H1 (cell line): Measurements from ENCODE around the gene TMEM156.

Experiments used
- EP300 ChIP-seq, 2 experiments: IDR thresholded peaks; 1 replicate in 1 of 2; 2 replicates in 1 of 2; pipeline ENCODE4 v1.6.1; 2011 to 2012; ENCODE audit warnings: low read depth in 2 of 2, low read length in 2 of 2, mild to moderate bottlenecking in 2 of 2, borderline replicate concordance in 1 of 2, inconsistent platforms in 1 of 2, moderate library complexity in 1 of 2
- GABPA ChIP-seq: IDR thresholded peaks from 2 replicates; pipeline ENCODE4 v1.6.1; 2011; ENCODE audit warnings: mild to moderate bottlenecking, low read length, moderate library complexity, borderline replicate concordance; ENCODE audit not compliant: insufficient read depth
- GTF2F1 ChIP-seq: IDR thresholded peaks from 2 replicates; pipeline ENCODE4 v1.6.1; 2012; ENCODE audit warnings: low read depth, low read length, improper control_type of control experiment, borderline replicate concordance
- KDM5A ChIP-seq: fragments of 200-600 bp; IDR thresholded peaks from 2 replicates; pipeline ENCODE4 v1.7.1; 2012; ENCODE audit warnings: mild to moderate bottlenecking, low read length, inconsistent platforms, mixed read lengths
- NANOG ChIP-seq: IDR thresholded peaks from 2 replicates; pipeline ENCODE4 v1.6.1; 2011; ENCODE audit warnings: low read length, low read depth, mild to moderate bottlenecking, inconsistent platforms; ENCODE audit not compliant: insufficient read depth, poor library complexity, severe bottlenecking
- POLR2AphosphoS5 ChIP-seq: IDR thresholded peaks from 2 replicates; pipeline ENCODE4 v1.6.1; 2011; ENCODE audit warnings: low read depth, low read length
- RAD21 ChIP-seq, 2 experiments: IDR thresholded peaks in 1 of 2; conservative IDR thresholded peaks in 1 of 2; 2 replicates each; pipeline ENCODE4 v1.6.1; 2011; ENCODE audit warnings: low read depth in 2 of 2, low read length in 2 of 2, improper control_type of control experiment in 1 of 2, inconsistent platforms in 1 of 2, mild to moderate bottlenecking in 1 of 2, moderate library complexity in 1 of 2
- SIX5 ChIP-seq: IDR thresholded peaks from 2 replicates; pipeline ENCODE4 v1.6.1; 2011; ENCODE audit warnings: mild to moderate bottlenecking, low read depth, low read length
- TEAD4 ChIP-seq: IDR thresholded peaks from 2 replicates; pipeline ENCODE4 v1.6.1; 2012; ENCODE audit warnings: low read depth, low read length, inconsistent platforms, mixed read lengths
- ZNF274 ChIP-seq: IDR thresholded peaks from 2 replicates; pipeline ENCODE4 v1.7.0; 2012; ENCODE audit warnings: low read length, borderline replicate concordance; ENCODE audit errors: extremely low read depth
- TF ChIP-seq, protein P1 (sequence below): IDR thresholded peaks from 2 replicates; pipeline ENCODE4 v1.6.1; 2012; ENCODE audit warnings: inconsistent platforms
- TF ChIP-seq, protein P2 (sequence below), 3 experiments: IDR thresholded peaks; 1 replicate in 2 of 3; 2 replicates in 1 of 3; pipeline versions ENCODE4 v1.5.1 to v1.6.1; 2011; ENCODE audit warnings: low read length in 3 of 3, mild to moderate bottlenecking in 3 of 3, inconsistent platforms in 2 of 3, low read depth in 1 of 3, moderate library complexity in 1 of 3; ENCODE audit not compliant: insufficient read depth in 1 of 3; ENCODE audit errors: control extremely low read depth in 1 of 3

DNA sequence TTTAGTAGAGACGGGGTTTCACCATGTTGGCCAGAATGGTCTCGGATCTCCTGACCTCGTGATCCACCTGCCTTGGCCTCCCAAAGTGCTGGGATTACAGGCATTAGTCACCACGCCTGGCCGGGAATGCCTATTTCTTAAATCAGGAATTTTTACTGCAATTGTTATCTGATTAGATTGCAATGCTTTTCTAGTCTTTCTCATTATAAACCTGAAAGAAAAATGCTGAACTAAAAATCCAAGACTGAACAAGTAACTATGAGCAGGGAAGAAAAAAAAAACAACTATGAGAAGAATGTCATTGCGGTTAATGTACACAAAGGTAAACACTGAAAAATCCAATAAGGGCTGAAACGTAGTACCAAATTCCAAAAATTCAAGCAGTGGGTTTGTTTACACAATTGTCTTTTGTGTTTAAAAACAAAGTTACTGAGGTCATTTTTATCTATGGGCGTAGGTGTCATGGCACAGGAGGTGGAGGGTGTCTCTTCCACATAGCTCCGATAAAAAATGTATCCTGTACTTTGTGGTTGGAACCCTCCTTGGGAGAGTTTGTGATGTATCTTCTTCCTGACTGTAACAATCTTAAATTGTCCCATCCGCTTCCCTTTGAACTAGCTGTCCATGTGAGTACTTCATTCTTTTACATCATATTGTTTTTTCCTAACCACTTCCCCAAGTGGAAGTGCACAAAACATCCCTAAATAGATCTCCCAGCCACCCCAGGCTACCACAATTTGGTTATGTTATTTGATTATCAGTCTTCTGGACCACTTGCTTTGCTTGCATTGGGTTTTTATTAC, 11.1 kb upstream of the TMEM156 start:
- TF ChIP-seq GTF2F1 (no peak), SIX5 (no peak), EP300 (IDR thresholded peaks at IDR 0.05; ENCODE audit: borderline replicate concordance in 1 of 2, low read depth in 2 of 2, low read length in 2 of 2) (no peak), ZNF274 (no peak), TEAD4 (no peak), RAD21 (IDR thresholded peaks at IDR 0.05 in 1 of 2, conservative IDR thresholded peaks at IDR 0.05 in 1 of 2; ENCODE audit: low read depth in 2 of 2, low read length in 2 of 2) (no peak), NANOG (no peak), KDM5A (no peak), POLR2AphosphoS5 (no peak), GABPA (no peak)
- TF ChIP-seq, protein P1, sequence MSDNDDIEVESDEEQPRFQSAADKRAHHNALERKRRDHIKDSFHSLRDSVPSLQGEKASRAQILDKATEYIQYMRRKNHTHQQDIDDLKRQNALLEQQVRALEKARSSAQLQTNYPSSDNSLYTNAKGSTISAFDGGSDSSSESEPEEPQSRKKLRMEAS = no peak
- TF ChIP-seq, protein P2, sequence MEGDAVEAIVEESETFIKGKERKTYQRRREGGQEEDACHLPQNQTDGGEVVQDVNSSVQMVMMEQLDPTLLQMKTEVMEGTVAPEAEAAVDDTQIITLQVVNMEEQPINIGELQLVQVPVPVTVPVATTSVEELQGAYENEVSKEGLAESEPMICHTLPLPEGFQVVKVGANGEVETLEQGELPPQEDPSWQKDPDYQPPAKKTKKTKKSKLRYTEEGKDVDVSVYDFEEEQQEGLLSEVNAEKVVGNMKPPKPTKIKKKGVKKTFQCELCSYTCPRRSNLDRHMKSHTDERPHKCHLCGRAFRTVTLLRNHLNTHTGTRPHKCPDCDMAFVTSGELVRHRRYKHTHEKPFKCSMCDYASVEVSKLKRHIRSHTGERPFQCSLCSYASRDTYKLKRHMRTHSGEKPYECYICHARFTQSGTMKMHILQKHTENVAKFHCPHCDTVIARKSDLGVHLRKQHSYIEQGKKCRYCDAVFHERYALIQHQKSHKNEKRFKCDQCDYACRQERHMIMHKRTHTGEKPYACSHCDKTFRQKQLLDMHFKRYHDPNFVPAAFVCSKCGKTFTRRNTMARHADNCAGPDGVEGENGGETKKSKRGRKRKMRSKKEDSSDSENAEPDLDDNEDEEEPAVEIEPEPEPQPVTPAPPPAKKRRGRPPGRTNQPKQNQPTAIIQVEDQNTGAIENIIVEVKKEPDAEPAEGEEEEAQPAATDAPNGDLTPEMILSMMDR (IDR thresholded peaks at IDR 0.05; ENCODE audit: control extremely low read depth in 1 of 3, insufficient read depth in 1 of 3, low read depth in 1 of 3, low read length in 3 of 3) = no peak
